LNCaP clone FGC (cell line): ENCODE measurements around the gene PZP.

Source experiments
- DNase-seq: peaks from one replicate; pipeline ENCODE4 v3.0.0-alpha.2; 2011; ENCODE audit warnings: low read depth
- H3K4me3 ChIP-seq: 2 replicates; pipeline ENCODE4 v1.5.1; 2011; ENCODE audit warnings: mild to moderate bottlenecking, low read depth, low read length, control low read depth
- CTCF ChIP-seq: IDR thresholded peaks from 2 replicates; pipeline ENCODE4 v1.5.1; 2012; ENCODE audit warnings: mild to moderate bottlenecking; ENCODE audit not compliant: control insufficient read depth, insufficient read depth; ENCODE audit errors: extremely low read depth

Gene PZP

GRCh38 chr12:9104767-9105423, 103.3 kb downstream of the PZP start:
- DNase-seq: no peak
- no peak overlapping the region for H3K4me3 ChIP-seq
- no peak for TF ChIP-seq CTCF

GRCh38 chr12:9104087-9104486, 104.1 kb downstream of the PZP start:
- H3K4me3 ChIP-seq: no peak overlapping the region
- no peak for DNase-seq
- no peak for TF ChIP-seq CTCF

GRCh38 chr12:9103050-9103849, 104.9 kb downstream of the PZP start:
- TF ChIP-seq CTCF: no peak
- no peak overlapping the region for H3K4me3 ChIP-seq
- no peak for DNase-seq

- no peak for TF ChIP-seq CTCF
- DNase-seq: no peak
Observed at GRCh38 chr12:9101018-9101687, 107.0 kb downstream of the PZP start.

GRCh38 chr12:9099552-9100190, 108.5 kb downstream of the PZP start:
- no peak overlapping the region for H3K4me3 ChIP-seq
- TF ChIP-seq CTCF: no peak
- DNase-seq: no peak

More at GRCh38 chr12:9101018-9101687, 107.0 kb downstream of the PZP start:
- H3K4me3 ChIP-seq: no peak overlapping the region
